NCI-H2196 treated with DMSO at 0.1 percent for 48 hours (cell line): Measurements from ENCODE around the gene TAS2R1.

Experiments used
- DNase-seq: peaks from one replicate; lab custom pipeline; 2025; ENCODE audit not compliant: unreplicated experiment; lab: John Stamatoyannopoulos, UW

The TAS2R1 gene

DNA sequence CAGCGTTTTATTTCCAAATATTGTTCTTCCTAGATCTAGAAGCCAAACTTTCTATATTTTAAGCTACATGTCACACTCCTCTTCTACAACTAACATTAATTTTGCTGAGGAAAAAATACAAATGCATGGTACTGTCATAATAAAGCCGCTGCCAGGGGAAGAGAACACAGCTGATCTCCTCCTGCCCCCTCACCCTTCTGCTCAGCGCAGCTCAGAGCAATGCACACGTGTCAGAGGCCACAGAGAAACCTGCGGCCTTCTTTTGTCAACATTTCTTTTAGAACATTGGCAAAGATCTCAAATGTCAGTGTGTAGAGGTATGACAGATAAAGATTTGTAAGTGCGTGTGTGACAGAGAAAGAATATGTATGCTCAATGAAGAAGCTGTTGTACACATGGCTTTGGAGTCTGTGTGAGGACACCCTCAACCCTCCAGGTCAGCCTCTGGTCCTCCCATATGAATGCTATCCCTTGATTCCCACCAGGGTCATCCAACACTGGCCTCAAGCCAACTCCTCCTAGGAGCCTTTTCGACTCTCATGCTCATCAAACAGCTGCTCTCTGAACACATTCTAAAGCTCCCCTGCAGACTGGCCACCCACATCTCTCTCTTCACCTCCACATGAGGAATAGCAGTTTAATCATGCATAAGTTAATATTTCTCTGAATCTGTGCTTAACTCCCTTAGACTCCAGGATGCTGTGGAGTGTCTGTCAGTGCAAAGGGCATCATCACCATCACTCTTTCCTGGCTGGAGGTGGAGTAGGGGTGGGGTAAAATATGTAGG lies 40.9 kb downstream of the TAS2R1 start:
- no peak for DNase-seq

DNA sequence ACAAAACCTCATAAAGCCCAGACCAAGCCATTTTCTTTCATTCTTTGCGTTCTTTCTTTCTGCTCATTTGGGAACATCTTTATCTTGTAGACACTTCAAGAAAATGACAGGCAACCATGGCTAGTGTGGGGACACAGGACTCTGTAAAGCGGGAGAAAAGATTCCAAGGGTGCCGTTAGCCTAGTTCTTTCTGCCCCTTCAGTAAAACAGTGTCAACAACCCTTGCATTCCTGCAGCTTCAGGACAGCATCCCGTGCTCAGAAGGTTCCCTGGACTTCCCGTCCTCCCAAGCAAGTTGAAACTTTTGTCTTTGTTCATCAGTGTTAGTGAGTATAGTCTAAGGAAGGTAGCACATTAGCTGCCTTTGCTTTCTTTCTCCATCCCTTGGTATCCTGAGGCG lies 41.9 kb downstream of the TAS2R1 start:
- no peak for DNase-seq

DNA sequence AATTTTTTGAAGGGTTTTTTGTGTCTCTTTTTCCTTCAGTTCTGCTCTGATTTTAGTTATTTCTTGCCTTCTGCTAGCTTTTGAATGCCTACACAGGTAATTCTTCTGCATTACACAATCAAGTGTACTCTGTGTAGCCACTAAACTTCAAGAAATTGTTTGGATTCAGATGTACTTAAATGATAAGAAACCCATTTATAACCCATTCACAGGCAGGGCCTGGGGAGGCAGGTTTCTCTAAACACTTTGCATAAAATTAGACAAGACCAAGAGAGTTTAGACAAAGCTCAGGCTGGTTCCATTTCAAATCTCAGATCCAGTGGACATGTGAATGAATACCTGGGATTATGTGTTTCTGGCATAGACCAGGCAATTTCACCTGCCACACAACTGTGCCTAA lies 43.0 kb downstream of the TAS2R1 start:
- no peak for DNase-seq

DNA sequence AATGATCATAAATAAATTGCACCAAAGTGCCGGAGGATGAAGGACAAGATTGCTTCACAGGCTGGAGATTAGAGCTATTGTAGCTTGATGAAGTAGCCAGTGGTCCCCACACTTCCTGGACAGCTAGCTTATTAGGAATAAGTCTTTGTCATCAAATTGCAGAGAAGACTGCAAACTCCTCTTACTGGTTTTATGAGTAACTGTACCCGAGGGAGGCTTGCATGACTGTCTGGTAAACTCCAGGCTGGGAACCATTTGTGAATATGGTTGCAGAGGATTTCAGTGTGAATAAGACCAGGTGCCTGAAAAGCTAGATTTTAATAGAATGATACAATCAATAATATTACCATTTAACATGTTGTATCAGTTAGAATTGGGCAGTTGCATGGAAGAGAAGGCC lies 47.7 kb downstream of the TAS2R1 start:
- DNase-seq: no peak
